ENCODE data around the gene E2F3. TPM values are rescaled to one million over a fixed set of nuclear protein-coding genes. Genes with fewer than 3 reads are reported as not detected.

The E2F3 gene
- polyA plus RNA-seq, 4 donors = 17.9 to 21.5 (median 20.5) TPM

DNA sequence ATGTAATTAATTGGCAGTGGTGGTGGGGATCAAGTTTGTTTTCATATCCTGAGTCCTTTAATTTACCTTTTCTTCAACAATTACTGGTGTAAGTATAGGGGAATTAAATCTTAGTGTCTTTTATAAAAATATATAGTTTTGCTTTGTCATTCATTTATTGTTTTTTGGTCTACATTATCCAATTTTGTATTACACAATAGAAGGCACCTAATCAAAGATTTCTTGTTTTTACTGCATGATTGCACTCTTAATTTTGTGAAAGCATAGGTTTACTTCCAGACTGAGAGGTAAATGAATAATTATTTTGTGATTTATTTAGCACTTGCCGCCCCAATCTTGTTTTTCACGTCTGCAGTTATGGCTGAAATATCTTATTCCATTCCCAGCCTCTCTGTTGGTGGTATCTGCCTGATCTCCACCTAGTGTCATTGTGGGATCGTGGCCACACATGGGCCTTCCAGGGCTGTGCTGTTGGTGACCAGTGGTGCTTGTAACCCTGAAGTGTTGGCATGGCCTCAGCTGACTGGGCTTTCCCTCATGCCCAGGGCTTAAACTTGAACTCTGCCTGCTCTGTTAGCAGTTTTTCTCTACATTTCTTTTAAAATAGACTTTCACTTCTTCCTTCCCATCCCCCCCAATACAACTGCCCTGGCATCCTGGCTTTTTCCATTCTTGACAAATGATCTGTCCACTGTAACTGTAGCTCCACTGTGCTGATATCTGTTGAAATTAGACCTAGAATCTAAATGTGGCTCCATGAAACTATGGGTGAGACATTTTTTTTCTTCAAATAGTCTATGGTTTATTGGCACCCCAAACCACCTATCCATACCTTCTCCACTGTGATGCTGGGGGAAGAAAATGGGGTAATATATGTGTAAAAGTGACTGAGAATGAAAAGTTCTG, 24.8 kb downstream of the E2F3 start:
- no peak for DNase-seq (ENCODE audit: low read depth in 4 of 4, low spot score in 3 of 4)

DNA sequence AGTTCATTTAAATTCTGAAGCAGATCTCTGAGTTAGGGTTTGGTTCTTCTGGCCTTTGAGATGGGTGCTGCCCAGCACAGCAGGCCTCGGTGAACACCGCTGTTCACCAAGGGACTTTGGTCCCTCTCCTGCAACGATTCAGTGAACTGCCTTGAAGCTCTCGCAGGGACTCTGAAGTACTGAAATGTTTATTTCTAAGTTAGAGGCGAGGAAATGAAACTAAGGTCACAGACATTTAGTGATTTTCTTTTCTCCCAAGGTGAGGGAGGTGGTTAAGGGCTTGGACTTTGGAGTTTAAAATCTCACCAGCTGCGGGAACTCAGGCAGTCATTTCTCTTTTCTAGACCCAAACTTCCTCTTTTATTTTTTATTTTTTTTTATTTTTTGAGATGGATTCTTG, 26.2 kb downstream of the E2F3 start:
- no peak for DNase-seq (ENCODE audit: low read depth in 4 of 4, low spot score in 3 of 4)

DNA sequence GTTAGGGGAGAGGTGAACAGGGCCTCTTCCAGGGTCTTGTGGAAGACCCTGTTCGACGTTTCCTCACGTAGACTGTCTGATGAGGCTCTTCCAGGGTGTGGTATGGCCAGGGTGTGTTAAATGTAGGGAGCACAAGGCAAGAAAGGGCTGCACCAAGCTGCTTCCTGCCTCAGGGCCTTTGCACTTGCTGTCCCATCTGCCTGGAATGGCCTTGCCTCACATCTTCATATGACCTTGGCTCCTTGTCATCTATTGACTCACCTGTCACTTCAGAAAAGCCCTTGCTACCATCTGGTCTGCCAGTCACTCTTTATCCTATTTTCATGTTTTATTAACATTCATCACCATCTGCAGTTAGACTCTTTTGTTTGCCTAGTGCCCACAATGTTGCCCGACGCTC, 31.0 kb downstream of the E2F3 start:
- DNase-seq (ENCODE audit: low read depth in 4 of 4, low spot score in 3 of 4) = no peak

DNA sequence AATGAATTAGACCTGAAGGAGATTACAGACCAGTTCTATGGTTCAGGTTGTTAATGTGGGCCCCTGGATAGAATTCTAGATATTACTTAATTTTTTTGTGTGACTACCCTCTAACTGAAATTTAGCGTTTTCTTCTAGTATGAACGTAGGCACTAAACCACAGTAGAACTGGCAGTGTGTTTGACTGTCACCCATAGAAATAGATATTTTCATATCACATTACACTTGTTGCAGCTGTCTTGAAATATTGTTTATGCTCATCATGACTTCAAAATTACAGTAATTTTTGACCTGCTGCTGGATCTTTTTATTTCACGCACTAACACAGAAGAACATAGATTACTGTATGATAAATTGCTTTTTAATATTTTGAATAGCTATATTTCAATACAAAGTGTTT, 31.6 kb downstream of the E2F3 start:
- DNase-seq (ENCODE audit: low read depth in 4 of 4, low spot score in 3 of 4) = no peak

DNA sequence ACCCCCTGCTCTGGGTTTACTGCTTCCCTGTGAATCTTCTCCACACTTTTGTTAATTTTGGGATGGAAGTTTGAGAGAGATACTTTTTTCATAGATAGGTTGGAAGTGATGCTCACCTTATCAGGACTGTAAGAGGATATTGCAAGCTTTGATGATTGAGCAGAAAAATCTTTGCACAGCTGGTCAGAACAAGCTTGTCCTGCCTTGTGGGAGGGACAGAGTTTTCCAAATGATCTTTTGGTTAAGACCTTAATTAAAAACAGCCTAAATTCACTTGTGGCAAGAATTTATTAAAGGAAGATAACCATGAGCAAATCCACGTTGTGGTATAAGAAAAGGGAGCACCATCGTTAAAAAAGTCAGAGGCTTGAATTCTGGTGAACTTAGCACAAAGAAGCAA, 32.2 kb downstream of the E2F3 start:
- no peak for DNase-seq (ENCODE audit: low read depth in 4 of 4, low spot score in 3 of 4)

DNA sequence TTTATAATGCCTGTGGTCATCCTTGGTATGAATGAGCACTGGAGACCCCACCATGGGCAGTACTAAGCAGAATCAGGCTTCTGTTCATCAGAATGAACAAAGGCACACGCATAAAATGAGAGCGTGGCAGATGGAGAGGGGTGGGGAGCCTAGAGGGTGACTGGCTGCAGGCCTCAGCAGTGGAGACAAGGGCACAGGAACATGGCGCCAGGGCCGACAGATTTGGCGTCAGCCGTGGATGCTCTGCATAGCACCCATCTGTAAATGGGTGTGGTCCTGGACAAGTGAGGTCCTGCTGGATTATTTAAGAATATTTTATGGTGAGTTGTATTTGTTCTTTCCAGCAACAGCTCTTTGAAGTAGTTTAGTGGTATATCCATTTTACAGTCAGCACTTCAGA, 33.1 kb downstream of the E2F3 start:
- no peak for DNase-seq (ENCODE audit: low read depth in 4 of 4, low spot score in 3 of 4)

DNA sequence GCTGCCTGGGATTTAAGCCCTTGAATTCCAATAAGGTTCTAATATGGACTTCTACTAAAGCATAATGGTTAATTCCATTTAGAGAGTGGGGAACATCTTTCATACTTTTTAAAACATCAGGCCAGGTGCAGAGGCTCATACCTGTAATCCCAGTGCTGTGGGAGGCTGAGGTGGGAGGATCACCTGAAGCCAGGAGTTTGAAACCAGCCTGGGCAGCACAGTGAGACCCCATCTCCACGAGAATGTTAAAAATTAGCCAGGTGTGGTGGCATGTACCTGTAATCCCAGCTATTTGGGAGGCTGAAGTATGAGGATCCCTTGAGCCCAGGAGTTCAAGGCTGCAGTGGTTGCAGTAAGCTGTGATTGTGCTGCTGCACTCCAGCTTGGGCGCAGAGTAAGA, 35.0 kb downstream of the E2F3 start:
- no peak for DNase-seq (ENCODE audit: low read depth in 4 of 4, low spot score in 3 of 4)

DNA sequence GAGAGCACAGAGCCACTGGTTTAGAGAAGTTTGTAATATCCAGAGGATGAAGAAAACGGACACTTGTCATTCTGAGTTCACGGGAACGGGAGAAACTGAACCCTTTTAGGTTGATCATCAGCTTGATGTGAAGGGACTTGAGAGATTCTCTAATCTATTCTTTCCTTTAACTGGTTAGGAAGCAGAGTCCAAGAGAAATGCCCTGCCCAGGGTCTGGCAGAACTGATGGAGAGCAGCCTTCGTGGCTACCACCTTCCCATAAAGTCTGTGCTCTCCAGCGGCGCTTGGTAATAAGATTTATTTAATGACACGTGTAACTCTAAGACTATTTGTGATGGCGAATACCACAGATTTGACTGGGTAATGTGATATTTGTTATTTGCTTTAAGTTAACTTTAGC, 36.0 kb downstream of the E2F3 start:
- DNase-seq (ENCODE audit: low read depth in 4 of 4, low spot score in 3 of 4) = no peak

DNA sequence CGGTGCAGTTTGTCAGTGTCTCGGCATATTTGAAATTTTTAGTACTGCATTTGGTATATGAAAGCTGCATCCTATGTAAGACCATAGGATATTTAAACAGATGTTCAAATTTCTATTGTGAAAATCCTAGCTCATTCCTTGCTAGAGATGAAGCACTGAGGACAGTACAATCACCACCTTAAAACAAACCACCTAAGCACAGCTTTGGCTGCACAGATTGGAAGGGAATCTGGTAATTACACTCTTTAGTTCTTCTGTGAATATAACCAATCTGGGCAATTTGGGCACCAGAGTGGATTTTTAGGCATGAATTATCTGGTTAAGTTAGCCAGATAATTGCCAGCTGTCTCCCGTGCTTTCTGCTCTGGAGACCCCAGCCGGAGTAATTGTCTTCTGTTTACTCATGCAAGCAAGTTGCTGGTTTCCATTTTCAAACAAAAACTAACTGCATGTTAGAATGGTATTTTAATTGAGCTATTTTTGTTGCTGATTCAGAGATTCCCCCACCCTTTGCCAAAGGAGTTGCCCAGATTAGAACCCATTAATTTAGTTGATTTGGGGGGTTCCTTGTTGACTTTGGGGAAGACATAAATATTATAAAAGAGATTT, 36.9 kb downstream of the E2F3 start:
- no peak for DNase-seq (ENCODE audit: low read depth in 4 of 4, low spot score in 3 of 4)

DNA sequence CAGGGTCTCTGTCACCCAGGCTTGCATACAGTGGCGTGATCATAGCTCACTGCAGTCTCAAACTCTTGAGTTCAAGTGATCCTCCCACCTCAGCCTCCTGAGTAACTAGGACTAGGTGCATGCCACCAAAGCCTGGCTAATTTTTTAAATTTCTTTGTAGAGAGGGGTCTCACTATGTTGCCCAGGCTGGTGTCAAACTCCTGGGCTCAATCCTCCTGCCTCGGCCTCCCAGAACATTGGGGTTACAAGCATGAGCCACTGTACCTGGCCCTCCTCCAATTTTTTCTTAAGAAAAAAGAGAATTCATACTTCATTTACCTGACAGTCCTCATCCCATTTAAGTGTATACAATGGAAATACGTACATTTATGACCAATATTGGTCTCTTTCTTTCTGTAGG, 37.9 kb downstream of the E2F3 start:
- no peak for DNase-seq (ENCODE audit: low read depth in 4 of 4, low spot score in 3 of 4)

DNA sequence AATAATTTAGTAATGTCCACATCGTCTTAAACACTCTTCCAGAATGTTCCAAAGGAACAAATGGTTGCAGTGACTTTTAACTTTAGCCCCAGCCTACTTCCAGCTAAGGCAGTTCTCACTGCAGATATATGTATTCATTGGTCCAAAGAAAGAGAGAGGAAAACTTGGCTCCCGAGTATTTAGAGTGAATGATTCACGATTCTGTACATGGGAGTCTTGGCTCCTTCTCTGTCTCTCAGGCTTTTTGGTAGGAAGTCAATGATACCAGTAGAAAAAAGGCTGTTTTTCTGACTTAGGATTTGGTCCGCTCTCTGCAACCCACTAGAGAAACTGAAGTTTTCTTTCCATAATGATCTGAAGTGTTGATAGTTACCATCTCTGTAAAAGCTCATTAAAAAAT, 38.6 kb downstream of the E2F3 start:
- DNase-seq (ENCODE audit: low read depth in 4 of 4, low spot score in 3 of 4) = no peak

DNA sequence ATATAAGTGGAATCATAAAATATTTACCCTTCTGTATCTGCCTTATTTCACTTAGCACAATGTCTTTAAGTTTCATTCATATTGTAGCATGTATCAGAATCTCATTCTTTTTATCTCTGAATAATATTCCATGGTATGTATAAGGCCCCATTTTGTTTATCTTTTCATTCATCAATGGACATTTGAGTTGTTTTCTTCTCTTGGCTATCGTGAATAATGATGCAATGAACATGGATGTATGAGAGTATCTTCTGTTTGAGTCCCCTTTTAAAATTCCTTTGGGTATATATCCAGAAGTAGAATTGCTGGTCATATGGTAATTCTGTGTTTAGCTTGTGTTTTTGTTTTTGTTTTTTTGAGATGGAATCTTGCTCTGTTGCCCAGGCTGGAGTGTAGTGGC, 39.6 kb downstream of the E2F3 start:
- no peak for DNase-seq (ENCODE audit: low read depth in 4 of 4, low spot score in 3 of 4)

DNA sequence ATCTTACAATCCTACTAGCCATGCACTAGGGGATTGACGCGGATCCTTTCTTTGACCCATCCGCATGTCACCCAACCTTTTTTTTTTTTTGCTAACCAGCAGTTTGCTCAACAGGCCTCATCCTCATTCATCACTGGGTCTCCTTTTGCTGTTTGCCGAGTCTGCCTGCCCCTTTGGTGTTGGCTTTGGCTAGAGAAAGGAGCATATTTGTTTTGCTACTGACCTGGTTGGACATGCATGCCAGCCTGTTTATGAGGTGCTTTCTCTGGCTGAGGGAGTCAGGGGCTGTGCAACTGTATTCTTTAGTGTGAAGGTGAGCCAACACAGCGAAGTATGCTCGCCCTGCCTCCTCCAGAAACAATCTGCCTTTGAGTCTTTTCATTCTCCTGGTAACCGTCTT, 40.2 kb downstream of the E2F3 start:
- no peak for DNase-seq (ENCODE audit: low read depth in 4 of 4, low spot score in 3 of 4)

DNA sequence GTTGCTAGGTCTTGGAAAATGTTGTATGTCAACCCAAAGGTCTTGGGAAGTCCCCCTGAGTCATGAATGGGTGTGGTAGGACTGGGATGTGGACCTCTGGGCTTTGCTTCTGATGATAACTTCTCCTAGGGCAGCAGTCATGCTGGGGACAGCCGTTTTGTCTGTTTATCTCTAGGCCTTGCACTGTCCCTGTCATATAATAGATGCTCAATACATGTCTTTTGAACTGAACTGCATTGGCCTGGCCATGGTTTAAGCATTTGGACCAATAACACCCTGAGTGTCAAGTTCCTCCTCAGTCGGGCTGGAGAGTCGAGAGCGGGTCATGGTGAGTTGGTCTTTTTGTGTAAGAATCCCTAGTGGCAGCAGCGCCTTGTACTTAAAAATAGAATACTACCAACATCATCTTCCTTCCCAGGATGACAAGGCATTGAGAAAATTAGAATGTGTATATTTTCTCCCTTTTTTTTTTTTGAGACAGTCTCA, 43.1 kb downstream of the E2F3 start:
- no peak for DNase-seq (ENCODE audit: low read depth in 4 of 4, low spot score in 3 of 4)

DNA sequence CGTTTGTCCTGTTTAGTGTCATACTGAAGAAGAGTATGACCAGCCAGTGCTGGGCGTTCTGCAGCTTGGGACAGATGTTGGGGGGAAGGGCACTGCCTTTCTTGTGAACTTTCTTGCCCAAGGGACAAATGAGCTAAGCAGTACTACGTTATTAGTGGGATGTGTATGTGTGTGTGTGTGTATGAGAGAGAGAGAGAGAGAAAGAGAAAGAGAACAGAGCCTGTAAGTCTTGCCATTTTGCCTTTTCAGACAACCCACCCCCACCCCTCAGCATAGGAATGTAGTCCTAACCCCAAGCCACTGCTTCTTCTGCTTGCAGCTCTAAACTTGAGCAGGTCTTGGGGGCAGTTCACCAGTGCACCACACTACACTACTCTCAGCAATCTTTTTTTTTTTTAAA, 45.5 kb downstream of the E2F3 start:
- no peak for DNase-seq (ENCODE audit: low read depth in 4 of 4, low spot score in 3 of 4)

DNA sequence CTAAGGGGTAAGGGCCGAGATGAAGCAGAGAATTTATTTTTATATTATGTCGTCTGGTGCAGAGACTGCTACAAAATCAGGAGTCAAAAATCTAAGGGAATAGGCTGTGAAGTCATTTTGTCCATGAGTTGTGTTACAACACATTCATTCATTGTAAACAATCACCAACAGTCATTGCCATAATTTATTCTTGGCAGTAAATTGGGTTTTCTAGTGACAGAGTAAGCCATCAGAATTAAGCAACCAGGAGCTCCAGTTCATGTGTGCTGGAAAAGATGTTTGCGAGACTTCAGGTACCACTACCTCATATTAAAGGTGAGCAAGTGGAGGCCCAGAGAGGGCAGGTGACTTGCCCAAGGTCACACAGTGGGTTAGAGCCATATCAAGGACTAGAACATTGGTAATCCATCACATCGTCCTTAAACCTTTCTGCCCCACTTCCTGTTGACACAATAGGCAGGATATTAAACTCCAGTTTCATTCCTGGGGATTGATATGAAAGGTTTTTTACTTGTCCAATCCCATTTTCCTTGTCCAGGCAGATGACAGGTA, 46.0 kb downstream of the E2F3 start:
- no peak for DNase-seq (ENCODE audit: low read depth in 4 of 4, low spot score in 3 of 4)

DNA sequence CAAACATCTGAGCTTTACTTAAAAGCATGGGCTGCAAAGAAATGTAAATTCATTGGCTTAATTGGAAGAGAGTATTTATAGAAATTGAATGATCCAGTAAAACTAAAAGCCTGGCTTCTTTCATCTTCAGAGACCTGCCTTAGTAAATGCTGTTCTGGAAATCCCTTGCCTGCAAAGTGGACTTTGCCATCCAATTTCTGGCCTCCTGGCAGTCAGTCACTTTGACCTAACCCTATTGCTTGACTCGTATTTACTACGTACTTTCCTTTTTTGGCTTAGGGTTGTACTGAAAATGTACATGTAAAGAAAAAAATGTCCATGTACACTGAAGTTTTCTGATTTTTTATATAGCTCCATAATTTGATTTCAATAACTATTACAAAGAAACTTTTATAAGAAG, 47.1 kb downstream of the E2F3 start:
- DNase-seq (ENCODE audit: low read depth in 4 of 4, low spot score in 3 of 4) = no peak

DNA sequence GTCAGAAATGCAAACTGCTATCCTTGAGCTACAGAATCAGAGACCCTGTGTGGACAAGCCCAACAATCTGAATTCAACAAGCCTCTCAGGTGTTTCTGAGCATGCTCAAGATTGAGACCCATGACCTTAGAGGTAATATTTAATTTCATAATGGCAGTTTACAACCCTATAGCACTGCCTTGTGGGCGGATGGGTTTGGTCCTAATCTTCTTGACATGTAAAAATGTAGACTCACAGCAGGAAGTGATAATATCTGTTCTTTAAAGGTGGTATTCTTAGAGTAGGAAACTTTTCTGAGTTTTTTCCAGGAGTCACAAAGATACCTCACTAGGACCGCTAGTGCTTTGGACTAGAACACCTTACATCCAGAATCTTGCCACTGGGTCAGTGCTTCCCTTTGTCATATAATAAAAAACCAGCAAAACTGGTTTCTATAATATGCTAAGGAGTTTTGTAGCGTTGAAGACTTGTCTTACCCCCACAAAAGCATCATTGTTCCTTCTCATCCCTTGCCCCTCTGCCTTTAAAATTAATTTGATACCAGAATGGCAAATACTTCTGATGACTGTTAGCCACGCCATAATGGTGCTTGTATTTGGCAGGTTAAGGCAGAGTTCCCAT, 52.6 kb downstream of the E2F3 start:
- DNase-seq (ENCODE audit: low read depth in 4 of 4, low spot score in 3 of 4) = no peak

DNA sequence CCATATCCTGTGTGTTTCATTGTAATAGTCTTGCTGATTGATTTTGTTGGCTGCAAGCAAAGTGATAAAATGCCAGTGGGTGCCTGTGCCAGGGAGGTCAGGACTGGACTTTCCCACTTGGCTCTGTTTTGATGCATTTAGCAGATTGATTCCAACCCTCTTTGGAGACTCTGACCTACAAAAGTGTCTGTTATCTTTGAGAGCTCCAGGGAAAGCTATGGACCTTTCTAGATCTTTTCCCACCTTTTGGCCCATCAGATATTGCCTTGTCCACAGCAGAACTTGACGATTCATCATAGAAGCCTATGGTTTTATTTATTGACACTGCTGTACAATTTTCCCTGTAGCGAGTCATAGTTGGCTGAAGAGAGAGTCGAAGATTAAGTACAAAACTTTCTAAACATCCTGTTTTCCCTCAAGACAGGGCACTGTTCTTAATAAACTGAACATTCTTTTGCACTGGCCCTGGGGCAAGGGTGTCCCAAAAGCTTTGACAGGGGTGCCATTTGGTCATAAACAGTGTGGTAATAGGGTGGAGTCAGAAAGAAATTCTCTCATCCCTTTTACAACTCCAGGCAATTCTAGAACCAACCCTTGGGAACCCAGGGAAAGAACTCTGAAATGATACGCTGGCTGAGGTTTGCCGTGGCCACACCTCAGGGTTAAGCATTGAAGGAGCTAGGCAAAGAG, 53.7 kb downstream of the E2F3 start:
- no peak for DNase-seq (ENCODE audit: low read depth in 4 of 4, low spot score in 3 of 4)

DNA sequence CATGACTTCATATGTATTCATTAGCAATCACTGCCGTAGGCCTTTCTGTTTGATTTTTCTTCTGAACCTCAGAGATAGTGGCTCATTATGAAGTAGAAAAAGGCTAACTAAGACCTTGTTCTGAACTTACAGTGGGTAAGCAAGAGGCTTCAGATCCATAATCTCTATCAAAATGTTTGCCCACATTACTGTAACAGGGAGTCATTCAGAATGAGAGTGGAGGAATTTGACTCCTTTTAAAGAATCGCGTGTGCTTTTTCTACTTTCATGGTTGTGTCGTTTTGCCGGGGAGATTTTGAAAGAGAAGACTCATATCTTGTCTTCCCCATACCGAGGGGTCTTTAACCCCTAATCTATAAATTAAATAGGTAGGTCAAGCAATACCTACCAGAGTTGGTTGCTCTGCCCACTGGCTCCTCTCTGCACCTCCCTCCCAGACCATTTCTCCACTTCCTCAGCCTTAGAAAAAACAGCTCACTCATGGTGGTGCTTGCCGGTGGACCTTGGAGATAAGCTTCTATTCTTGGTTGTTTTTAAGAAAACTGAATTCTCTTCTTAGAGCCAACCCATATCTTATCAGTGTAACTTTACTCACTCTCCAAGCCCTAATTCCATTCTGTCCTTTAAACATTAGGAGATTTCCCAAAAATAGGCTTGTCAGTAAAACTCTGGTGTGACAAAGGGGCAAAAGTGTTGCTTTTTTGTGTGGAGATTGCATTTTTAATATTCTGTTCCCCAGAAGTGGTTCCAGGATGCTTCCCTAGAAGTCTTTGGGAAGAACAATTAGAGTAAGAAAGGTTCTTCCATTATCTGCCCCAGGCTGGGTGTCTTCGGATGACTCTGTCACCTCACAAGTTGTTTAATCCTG, 56.6 kb downstream of the E2F3 start:
- no peak for DNase-seq (ENCODE audit: low read depth in 4 of 4, low spot score in 3 of 4)

Measured in right renal pelvis (tissue), 4 donors.